GM21529 (cell line): ENCODE results near the gene CHADL.
A peak's percentile ranks its signal among the peaks of the same experiment; 100 is the strongest.

ENCODE experiments used
- ATAC-seq: cut with Tn5 transposase; IDR thresholded peaks from one replicate; pipeline ENCODE4 v1.9.1; 2021; ENCODE audit not compliant: unreplicated experiment

CHADL gene

GRCh38 chr22:41231369-41231768 lies 9.4 kb downstream of the CHADL start:
- ATAC-seq: no peak

GRCh38 chr22:41230401-41230785 lies 10.3 kb downstream of the CHADL start:
- no peak for ATAC-seq

GRCh38 chr22:41229730-41230400 lies 10.9 kb downstream of the CHADL start:
- ATAC-seq: no peak

GRCh38 chr22:41229215-41229614 lies 11.5 kb downstream of the CHADL start:
- no peak for ATAC-seq

- no peak for ATAC-seq
Measured at GRCh38 chr22:41226723-41227655, 13.7 kb downstream of the CHADL start.

GRCh38 chr22:41223535-41223934 lies 17.2 kb downstream of the CHADL start:
- ATAC-seq: no peak

GRCh38 chr22:41222846-41223507 lies 17.8 kb downstream of the CHADL start:
- ATAC-seq: no peak

- ATAC-seq: no peak
Measured at GRCh38 chr22:41217553-41218157, 23.1 kb downstream of the CHADL start.

- no peak for ATAC-seq
Measured at GRCh38 chr22:41216984-41217383, 23.7 kb downstream of the CHADL start.

GRCh38 chr22:41215926-41216325 lies 24.8 kb downstream of the CHADL start:
- ATAC-seq: no peak

- no peak for ATAC-seq
Measured at GRCh38 chr22:41215409-41215808, 25.3 kb downstream of the CHADL start.

GRCh38 chr22:41206719-41207118 lies 34.0 kb downstream of the CHADL start:
- ATAC-seq: no peak

GRCh38 chr22:41204992-41205900 lies 35.5 kb downstream of the CHADL start, which contains the start of gene L3MBTL2:
TSS of gene L3MBTL2 (plus strand) at chr22:41205312. CDS start at chr22:41205363, 51 bp downstream.
- peak; percentile 93 for ATAC-seq

- no peak for ATAC-seq
Measured at GRCh38 chr22:41204066-41204465, 36.7 kb downstream of the CHADL start.

GRCh38 chr22:41203118-41203517 lies 37.6 kb downstream of the CHADL start:
- no peak for ATAC-seq

- no peak for ATAC-seq
Measured at GRCh38 chr22:41201141-41201540, 39.6 kb downstream of the CHADL start.

GRCh38 chr22:41198027-41198580 lies 42.6 kb downstream of the CHADL start:
- no peak for ATAC-seq

GRCh38 chr22:41197038-41197972 lies 43.4 kb downstream of the CHADL start:
- ATAC-seq: peak; percentile 83

GRCh38 chr22:41193829-41194228 lies 46.9 kb downstream of the CHADL start:
- ATAC-seq: no peak
